ENCODE data around the gene TADA3. TPM values are rescaled to one million over a fixed set of nuclear protein-coding genes. Genes with fewer than 3 reads are reported as not detected.

The TADA3 gene
- total and polyA plus RNA-seq, 2 of the 4 experiments (the other 2 are of a cell fraction), result 68.0 to 83.0 TPM

- Histone ChIP-seq H3K4ac (ENCODE audit: low read depth, low read length) (no peak overlapping the region), H2BK5ac (ENCODE audit: low read depth, low read length, poor library complexity, severe bottlenecking) (no peak overlapping the region), H4K91ac (ENCODE audit: insufficient read depth, low read depth, low read length) (no peak overlapping the region), H4K8ac (ENCODE audit: low read depth in 2 of 2, low read length in 2 of 2) (no peak overlapping the region), H3K9ac (ENCODE audit: low read depth, low read length) (no peak overlapping the region), H3K14ac (replicated peaks; ENCODE audit: low read depth, low read length) (no peak overlapping the region), H3K27me3 (ENCODE audit: control insufficient read depth, insufficient read depth, low read length) (no peaks in the 10 kb centered on the region), H3K79me1 (ENCODE audit: low read depth in 1 of 2, low read length in 2 of 2) (no peaks in the 10 kb centered on the region), H3K27ac (ENCODE audit: insufficient read depth, low read length) (no peak overlapping the region), H3K4me1 (ENCODE audit: control insufficient read depth, insufficient read depth, low read length) (no peaks in the 10 kb centered on the region), H2BK20ac (ENCODE audit: low read depth, low read length) (no peak overlapping the region), H3K4me2 (ENCODE audit: low read depth, low read length) (no peak overlapping the region), H2AK5ac (ENCODE audit: low read depth, low read length) (no peak overlapping the region), H3K18ac (ENCODE audit: low read depth, low read length) (no peak overlapping the region), H3K23ac (ENCODE audit: low read depth, low read length) (no peak overlapping the region), H4K20me1 (ENCODE audit: insufficient read depth, low read length) (no peaks in the 10 kb centered on the region), H3K4me3 (ENCODE audit: insufficient read depth, low read depth, low read length) (no peak overlapping the region), H2AK9ac (replicated peaks; ENCODE audit: low read depth, low read length, poor library complexity) (peak overlapping the region; percentile 55), H3K36me3 (ENCODE audit: control insufficient read depth, insufficient read depth, low read length) (peaks cover 20% of the 10 kb centered on the region), H3K56ac (ENCODE audit: extremely low read depth, insufficient read depth, low read length) (no peak overlapping the region), H2BK120ac (ENCODE audit: low read depth, low read length) (no peak overlapping the region), H3K9me3 (ENCODE audit: control insufficient read depth, insufficient read depth, low read length) (no peaks in the 10 kb centered on the region), H3K9me1 (ENCODE audit: insufficient read depth, low read length) (0 out of 2 replicates have a peak, but pooled peaks cover 3% of the 10 kb centered on the region), H2BK15ac (ENCODE audit: low read depth, low read length) (no peak overlapping the region), H4K5ac (ENCODE audit: low read depth, low read length) (no peak overlapping the region), H2AFZ (replicated peaks; ENCODE audit: low read length, poor library complexity) (peak overlapping the region; percentile 51)
- ATAC-seq (ENCODE audit: low read depth) (peak; percentile 37; the same call in 1 of the 2 replicates), DNase-seq (no peak)
- CTCF ChIA-PET, result no interaction called here
- WGBS, 2 experiments (ENCODE audit: extremely low coverage in 2 of 2, insufficient read length in 1 of 2), result 65% methylated on average over 3 of the region's 20 CpGs; no CpG with 5 or more reads in 1 of the 2 experiments
- intact Hi-C loops (cut with micrococcal nuclease), result no loop called here
- no TSS peak for BruUV-seq (replicated peaks)
- TF ChIP-seq POLR2A (IDR thresholded peaks at IDR 0.05; ENCODE audit: low read depth, low read length) (no peak), SMC3 (IDR thresholded peaks at IDR 0.05; ENCODE audit: low read depth, low read length) (0 out of 2 replicates have a peak, but pooled peaks have one; percentile 5), BHLHE40 (IDR thresholded peaks at IDR 0.05; ENCODE audit: low read depth, low read length) (no peak), RFX5 (IDR thresholded peaks at IDR 0.05; ENCODE audit: low read depth, low read length) (no peak), MAFK (IDR thresholded peaks at IDR 0.05; ENCODE audit: low read depth, low read length) (no peak), RAD21 (IDR thresholded peaks at IDR 0.05; ENCODE audit: low read length) (no peak; the same call in 1 of the 2 replicates), FOS (IDR thresholded peaks at IDR 0.05; ENCODE audit: low read depth, low read length) (no peak), CHD1 (IDR thresholded peaks at IDR 0.05; ENCODE audit: low read depth, low read length) (no peak), ELK1 (IDR thresholded peaks at IDR 0.05; ENCODE audit: borderline replicate concordance, low read depth, low read length) (no peak), MXI1 (IDR thresholded peaks at IDR 0.05; ENCODE audit: borderline replicate concordance, low read depth, low read length) (no peak), CEBPB (IDR thresholded peaks at IDR 0.05; ENCODE audit: low read depth, low read length) (no peak), USF2 (IDR thresholded peaks at IDR 0.05; ENCODE audit: low read depth, low read length) (no peak), CTCF (conservative IDR thresholded peaks at IDR 0.05; ENCODE audit: low read depth, low read length) (peak; percentile 13; the same call in 1 of the 2 replicates), NFE2L2 (IDR thresholded peaks at IDR 0.05; ENCODE audit: low read depth, low read length) (no peak)
- in situ Hi-C loops (cut with MboI; ENCODE audit: low sequenced_read_pairs), result no loop called here
- POLR2A ChIA-PET (ENCODE audit: unreplicated experiment), result no interaction called here
- dilution Hi-C loops (cut with HindIII; ENCODE audit: low sequenced_read_pairs, unreplicated experiment), result no loop called here
Measured at GRCh38 chr3:9826815-9827573, 34.7 kb upstream of the TADA3 start.

All from IMR-90 (cell line).